Stimulated activated naive CD8-positive, alpha-beta T cell treated with anti-CD3 and anti-CD28 coated beads, Interleukin-15, Interleukin-2, amounts not matched to agents 100 ng/mL and 50 ng/mL, for 24 hours (primary cell): ENCODE data around the gene PLCD1.
"Not testable (repeated sequence)": the region's sequence is repeated elsewhere in the genome, so short reads cannot be mapped to it uniquely, and the experiment has no call there.

Experiments
- H3K27ac Mint-ChIP-seq: one replicate; pipeline ENCODE4 v1.8.0; 2021; ENCODE audit warnings: mild to moderate bottlenecking, mixed read lengths
- H3K27me3 Mint-ChIP-seq: one replicate; pipeline ENCODE4 v1.8.0; 2021; ENCODE audit warnings: mixed read lengths
- H3K36me3 Mint-ChIP-seq: one replicate; pipeline ENCODE4 v1.8.0; 2021; ENCODE audit warnings: low read depth, mixed read lengths
- H3K4me1 Mint-ChIP-seq: one replicate; pipeline ENCODE4 v1.8.0; 2021; ENCODE audit warnings: low read depth, mixed read lengths
- H3K4me3 Mint-ChIP-seq: one replicate; pipeline ENCODE4 v1.8.0; 2021; ENCODE audit warnings: mild to moderate bottlenecking, mixed read lengths
- H3K9me3 Mint-ChIP-seq: one replicate; pipeline ENCODE4 v1.8.0; 2021; ENCODE audit warnings: mixed read lengths

Gene PLCD1

DNA sequence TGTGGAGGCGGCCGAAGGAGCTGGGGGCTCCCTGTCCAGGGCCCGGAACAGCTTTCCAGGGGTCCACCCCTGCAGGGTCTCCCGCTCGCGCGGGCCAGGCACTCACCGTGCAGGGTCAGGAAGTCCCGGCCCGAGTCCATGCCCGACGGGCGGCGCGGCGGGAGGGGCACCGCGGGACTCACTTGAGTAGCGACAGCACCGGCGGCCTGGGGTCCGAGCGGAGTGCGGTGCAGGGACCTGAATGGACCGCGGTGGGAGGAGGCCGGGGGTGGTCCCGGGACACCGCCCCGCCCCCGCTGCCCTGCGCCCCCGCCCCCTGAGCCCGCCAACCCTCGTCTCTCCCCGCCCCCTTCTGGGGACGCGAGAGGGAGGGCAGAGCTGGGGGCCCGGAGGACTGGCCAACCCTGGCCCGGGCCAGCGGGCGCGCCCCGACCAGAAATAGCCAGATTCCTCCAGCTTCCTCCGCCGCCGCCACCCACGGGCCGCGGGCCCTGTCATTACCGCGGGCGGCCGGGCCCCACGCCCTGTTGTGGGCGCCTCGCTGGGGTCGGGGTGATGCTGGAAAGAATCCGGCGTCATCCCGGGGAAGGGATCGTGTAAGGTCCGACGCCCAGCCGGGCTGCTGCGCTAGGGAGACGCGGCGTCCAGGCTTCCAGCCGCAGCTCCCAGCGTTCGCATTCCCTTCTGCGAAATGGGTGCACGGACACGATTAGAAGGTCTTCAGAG is at the start of gene PLCD1:
TSS of gene PLCD1 (minus strand) at position 243 of the 726 bp plus-strand sequence. CDS start at position 140, 103 bp downstream.
- Mint-ChIP-seq H3K36me3 (no peaks in the 10 kb centered on the region), H3K4me1 (peaks cover 27% of the 10 kb centered on the region), H3K27me3 (peaks cover 14% of the 10 kb centered on the region), H3K4me3 (peak within 1 kb of the TSS; percentile 53), H3K27ac (no peak within 1 kb of the TSS), H3K9me3 (no peaks in the 10 kb centered on the region)

DNA sequence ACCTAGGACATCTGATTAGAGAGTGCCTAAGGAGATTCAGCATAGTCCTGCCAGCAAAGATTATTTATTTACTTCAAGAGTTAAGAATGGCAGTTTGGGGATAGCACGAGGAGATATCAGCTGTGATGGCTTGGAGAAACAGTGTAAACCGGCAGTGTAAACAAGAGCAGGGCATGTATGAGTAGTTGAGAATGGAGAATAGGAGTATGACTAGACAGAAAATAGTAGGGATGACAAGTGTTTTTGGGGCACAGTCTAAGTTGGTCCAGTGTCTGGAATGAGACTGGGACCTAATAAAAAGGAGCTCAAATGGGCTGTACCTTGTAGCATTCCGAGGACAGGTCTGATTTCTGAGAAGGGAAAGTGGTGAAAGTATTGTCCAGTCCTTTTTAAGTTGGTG is 47.6 kb upstream of the PLCD1 start:
- not testable (repeated sequence) for H3K36me3 Mint-ChIP-seq, H3K4me1 Mint-ChIP-seq, H3K27ac Mint-ChIP-seq

GRCh38 chr3:38070013-38070412 is 40.6 kb upstream of the PLCD1 start:
- no peak overlapping the region for H3K27ac Mint-ChIP-seq
- H3K4me3 Mint-ChIP-seq: no peak overlapping the region
- H3K27me3 Mint-ChIP-seq: no peaks in the 10 kb centered on the region
- no peaks in the 10 kb centered on the region for H3K36me3 Mint-ChIP-seq
- H3K4me1 Mint-ChIP-seq: no peaks in the 10 kb centered on the region
- no peaks in the 10 kb centered on the region for H3K9me3 Mint-ChIP-seq

More for the DNA sequence above, 47.6 kb upstream of the PLCD1 start:
- H3K9me3 Mint-ChIP-seq, H3K27me3 Mint-ChIP-seq, H3K4me3 Mint-ChIP-seq: not testable (repeated sequence)

DNA sequence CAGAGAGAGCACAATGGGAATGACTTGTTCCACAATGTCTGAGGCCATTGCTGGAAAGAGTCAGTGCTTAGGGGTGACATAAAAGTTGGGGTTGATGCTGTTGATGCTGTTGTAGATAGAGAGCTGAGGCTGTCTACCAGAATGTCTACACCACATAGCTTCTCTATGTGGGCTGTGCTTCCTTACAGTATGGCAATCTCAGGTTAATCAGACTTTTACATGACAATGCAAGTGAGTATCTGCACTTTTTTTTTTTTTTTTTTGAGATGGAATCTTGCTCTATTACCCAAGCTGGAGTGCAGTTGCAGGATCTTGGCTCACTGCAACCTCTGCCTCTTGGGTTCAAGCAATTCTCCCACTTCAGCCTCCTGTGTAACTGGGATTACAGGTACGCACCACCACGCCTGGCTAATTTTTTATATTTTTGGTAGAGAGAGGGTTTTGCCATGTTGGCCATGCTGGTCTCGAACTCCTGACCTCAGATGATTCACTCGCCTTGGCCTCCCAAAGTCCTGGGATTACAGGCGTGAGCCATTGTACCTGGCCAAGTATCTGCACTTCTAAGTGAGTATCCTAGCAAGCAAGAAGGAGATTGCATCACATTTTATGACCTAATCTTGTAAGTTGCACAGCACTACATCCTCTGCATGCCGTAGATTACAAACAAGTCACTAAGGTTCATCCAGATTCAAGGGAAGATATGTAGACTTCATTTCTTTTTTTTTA is 38.2 kb upstream of the PLCD1 start:
- Mint-ChIP-seq H3K27me3 (no peaks in the 10 kb centered on the region), H3K27ac (no peak overlapping the region), H3K4me1 (no peaks in the 10 kb centered on the region)

GRCh38 chr3:38064453-38064852 is 35.0 kb upstream of the PLCD1 start:
- H3K27ac Mint-ChIP-seq, H3K4me3 Mint-ChIP-seq, H3K9me3 Mint-ChIP-seq, H3K27me3 Mint-ChIP-seq, H3K36me3 Mint-ChIP-seq, H3K4me1 Mint-ChIP-seq: not testable (repeated sequence)

More for the DNA sequence above, 38.2 kb upstream of the PLCD1 start:
- H3K9me3 Mint-ChIP-seq: no peaks in the 10 kb centered on the region
- H3K36me3 Mint-ChIP-seq: no peaks in the 10 kb centered on the region
- no peak overlapping the region for H3K4me3 Mint-ChIP-seq

DNA sequence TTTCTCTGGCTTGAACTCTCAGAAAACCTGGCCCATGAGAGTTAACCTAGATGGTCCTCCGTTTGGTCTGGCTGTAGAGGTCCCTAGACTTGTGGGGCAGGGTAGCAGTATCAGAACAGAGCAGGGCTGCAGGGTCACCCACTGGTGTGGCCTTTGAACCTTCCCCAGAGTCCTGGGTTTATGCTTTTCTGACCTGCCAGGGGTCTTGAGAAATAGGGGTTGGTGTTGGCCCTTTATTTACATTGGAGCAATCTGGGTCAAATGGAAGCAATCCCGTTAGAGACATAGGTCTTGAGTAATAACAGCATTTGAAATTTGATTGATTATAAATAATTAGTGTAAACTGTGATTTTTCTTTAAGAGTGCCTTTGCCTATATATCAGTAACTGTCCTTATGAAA is 33.4 kb upstream of the PLCD1 start:
- H3K4me1 Mint-ChIP-seq: no peaks in the 10 kb centered on the region
- H3K27ac Mint-ChIP-seq: no peak overlapping the region
- no peaks in the 10 kb centered on the region for H3K27me3 Mint-ChIP-seq
- H3K4me3 Mint-ChIP-seq: no peak overlapping the region
- no peaks in the 10 kb centered on the region for H3K9me3 Mint-ChIP-seq
- H3K36me3 Mint-ChIP-seq: no peaks in the 10 kb centered on the region

DNA sequence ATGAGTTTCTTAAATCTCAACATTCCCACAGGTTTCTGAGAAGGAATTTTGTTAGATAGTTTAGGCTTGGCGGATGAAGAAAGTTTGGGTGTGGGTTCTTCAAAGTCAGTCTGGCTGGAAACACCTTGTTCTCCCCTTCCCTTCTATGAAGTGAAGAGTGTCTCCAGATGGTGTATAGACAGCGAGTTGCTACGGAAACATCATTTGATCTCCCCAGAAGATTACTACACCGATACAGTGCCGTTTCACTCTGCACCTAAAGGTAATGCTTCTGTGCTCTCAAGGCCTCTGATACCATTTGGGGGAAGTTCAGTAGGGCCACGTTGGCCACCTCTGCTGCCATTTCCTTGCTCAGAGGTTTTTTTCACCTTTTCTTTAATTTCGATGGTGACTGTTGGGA is 30.1 kb upstream of the PLCD1 start:
- H3K27ac Mint-ChIP-seq: no peak overlapping the region
- no peaks in the 10 kb centered on the region for H3K27me3 Mint-ChIP-seq
- no peaks in the 10 kb centered on the region for H3K9me3 Mint-ChIP-seq
- H3K4me3 Mint-ChIP-seq: no peak overlapping the region
- H3K4me1 Mint-ChIP-seq: no peaks in the 10 kb centered on the region
- H3K36me3 Mint-ChIP-seq: no peaks in the 10 kb centered on the region

DNA sequence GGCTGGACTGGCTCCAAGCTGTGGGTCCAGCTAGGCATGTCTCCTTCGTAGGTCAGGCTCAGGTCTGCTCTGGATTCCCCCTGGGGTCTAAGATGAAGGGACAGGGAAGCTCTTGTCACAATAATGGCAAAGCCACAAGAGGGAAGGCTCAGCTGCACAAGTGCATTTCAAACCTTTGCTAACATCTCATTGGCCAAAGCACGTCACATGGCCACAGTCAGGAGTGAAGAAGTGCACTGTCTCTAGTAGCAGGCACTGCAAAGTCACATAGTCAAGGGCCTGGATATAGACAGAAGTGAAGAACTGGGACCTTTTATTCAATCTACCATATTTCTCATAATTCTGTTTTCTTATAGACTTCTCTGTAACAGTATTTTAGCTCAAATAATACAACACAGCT is 29.7 kb upstream of the PLCD1 start:
- Mint-ChIP-seq H3K27ac (no peak overlapping the region), H3K4me3 (no peak overlapping the region), H3K36me3 (no peaks in the 10 kb centered on the region), H3K4me1 (no peaks in the 10 kb centered on the region), H3K9me3 (no peaks in the 10 kb centered on the region), H3K27me3 (no peaks in the 10 kb centered on the region)

DNA sequence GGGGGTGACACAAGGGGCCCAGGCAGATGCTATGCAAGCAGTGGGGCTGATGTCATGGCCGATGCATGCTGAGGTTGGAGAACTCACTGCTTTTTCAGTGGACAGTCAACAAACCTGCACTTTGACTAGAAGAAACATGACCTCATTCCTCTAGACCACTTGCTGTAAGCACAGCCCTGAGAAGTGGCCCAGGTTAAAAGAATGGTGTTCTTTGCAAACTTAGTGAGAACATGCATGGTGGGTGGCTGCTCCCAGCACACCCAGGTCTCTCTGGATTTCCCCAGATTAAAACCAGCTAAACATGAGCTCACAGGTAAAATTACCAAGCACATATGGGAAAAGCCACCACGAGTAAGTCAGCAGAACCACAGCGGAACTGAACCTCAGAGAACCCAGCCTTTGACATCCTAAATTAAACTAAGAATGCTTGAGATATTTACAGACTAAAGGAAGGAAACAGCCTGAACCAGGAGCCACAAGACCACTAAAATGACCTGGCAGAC is 25.1 kb upstream of the PLCD1 start:
- Mint-ChIP-seq H3K4me1 (no peaks in the 10 kb centered on the region), H3K27ac (no peak overlapping the region), H3K4me3 (no peak overlapping the region), H3K36me3 (no peaks in the 10 kb centered on the region), H3K27me3 (no peaks in the 10 kb centered on the region), H3K9me3 (no peaks in the 10 kb centered on the region)

DNA sequence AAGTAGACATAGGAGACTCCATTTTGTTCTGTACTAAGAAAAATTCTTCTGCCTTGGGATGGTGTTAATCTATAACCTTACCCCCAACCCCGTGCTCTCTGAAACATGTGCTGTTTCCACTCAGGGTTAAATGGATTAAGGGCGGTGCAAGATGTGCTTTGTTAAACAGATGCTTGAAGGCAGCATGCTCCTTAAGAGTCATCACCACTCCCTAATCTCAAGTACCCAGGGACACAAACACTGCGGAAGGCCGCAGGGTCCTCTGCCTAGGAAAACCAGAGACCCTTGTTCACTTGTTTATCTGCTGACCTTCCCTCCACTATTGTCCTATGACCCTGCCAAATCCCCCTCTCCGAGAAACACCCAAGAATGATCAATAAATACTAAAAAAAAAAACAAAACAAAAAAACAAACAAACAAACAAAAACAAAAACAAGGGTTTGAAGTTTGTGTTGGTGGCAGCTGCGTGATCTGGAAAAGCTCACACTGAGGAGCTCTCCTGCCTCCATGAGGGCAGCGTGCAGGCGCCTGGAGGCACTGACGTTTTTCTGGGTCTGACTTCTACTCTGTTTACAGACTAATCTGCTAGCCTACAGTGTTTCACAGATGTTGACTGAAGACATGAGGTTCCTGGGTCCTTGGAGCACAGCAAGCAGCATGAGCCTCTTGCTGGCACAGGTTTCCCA is 24.5 kb upstream of the PLCD1 start:
- not testable (repeated sequence) for H3K27ac Mint-ChIP-seq, H3K4me3 Mint-ChIP-seq, H3K4me1 Mint-ChIP-seq

GRCh38 chr3:38053286-38053685 is 23.8 kb upstream of the PLCD1 start:
- H3K4me1 Mint-ChIP-seq, H3K9me3 Mint-ChIP-seq, H3K4me3 Mint-ChIP-seq, H3K36me3 Mint-ChIP-seq, H3K27ac Mint-ChIP-seq, H3K27me3 Mint-ChIP-seq: not testable (repeated sequence)

More for the DNA sequence above, 24.5 kb upstream of the PLCD1 start:
- not testable (repeated sequence) for H3K9me3 Mint-ChIP-seq, H3K27me3 Mint-ChIP-seq, H3K36me3 Mint-ChIP-seq

GRCh38 chr3:38051131-38051530 is 21.7 kb upstream of the PLCD1 start:
- Mint-ChIP-seq H3K27ac (no peak overlapping the region), H3K27me3 (no peaks in the 10 kb centered on the region), H3K9me3 (no peaks in the 10 kb centered on the region), H3K4me1 (no peaks in the 10 kb centered on the region), H3K4me3 (no peak overlapping the region), H3K36me3 (no peaks in the 10 kb centered on the region)

GRCh38 chr3:38049358-38050126 is 20.1 kb upstream of the PLCD1 start:
- no peaks in the 10 kb centered on the region for H3K27me3 Mint-ChIP-seq

DNA sequence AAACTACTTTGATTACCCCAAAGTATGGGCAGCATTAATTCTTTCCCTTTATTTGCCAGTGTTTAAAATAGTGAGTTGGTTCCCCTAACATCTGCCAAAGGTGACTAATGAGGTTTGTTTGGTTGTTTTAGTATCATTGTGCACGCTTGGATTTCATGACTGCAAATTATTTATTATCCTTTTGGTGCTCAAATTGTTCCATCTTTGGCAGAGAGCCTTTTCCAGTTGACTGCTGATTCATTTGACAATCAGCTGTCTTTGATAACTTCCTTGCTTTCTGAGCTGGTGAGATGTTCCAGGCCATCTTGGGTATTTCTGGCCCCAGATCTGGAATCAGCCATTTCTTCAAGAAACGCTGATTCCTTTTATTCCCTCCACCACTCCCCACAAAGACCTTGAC is 18.5 kb upstream of the PLCD1 start:
- no peaks in the 10 kb centered on the region for H3K4me1 Mint-ChIP-seq
- H3K9me3 Mint-ChIP-seq: no peaks in the 10 kb centered on the region
- H3K36me3 Mint-ChIP-seq: no peaks in the 10 kb centered on the region
- no peaks in the 10 kb centered on the region for H3K27me3 Mint-ChIP-seq
- no peak overlapping the region for H3K4me3 Mint-ChIP-seq
- H3K27ac Mint-ChIP-seq: no peak overlapping the region

More at GRCh38 chr3:38049358-38050126, 20.1 kb upstream of the PLCD1 start:
- no peak overlapping the region for H3K4me3 Mint-ChIP-seq
- no peaks in the 10 kb centered on the region for H3K4me1 Mint-ChIP-seq
- no peaks in the 10 kb centered on the region for H3K9me3 Mint-ChIP-seq
- no peaks in the 10 kb centered on the region for H3K36me3 Mint-ChIP-seq
- no peak overlapping the region for H3K27ac Mint-ChIP-seq

- no peaks in the 10 kb centered on the region for H3K9me3 Mint-ChIP-seq
Observed at GRCh38 chr3:38046821-38047220, 17.4 kb upstream of the PLCD1 start.

More at GRCh38 chr3:38046821-38047220, 17.4 kb upstream of the PLCD1 start:
- H3K27ac Mint-ChIP-seq: no peak overlapping the region
- no peaks in the 10 kb centered on the region for H3K4me1 Mint-ChIP-seq
- no peak overlapping the region for H3K4me3 Mint-ChIP-seq
- no peaks in the 10 kb centered on the region for H3K36me3 Mint-ChIP-seq
- no peaks in the 10 kb centered on the region for H3K27me3 Mint-ChIP-seq
